Urothelium cell line (cell line): ENCODE results near the gene NUP210.
A peak's percentile ranks its signal among the peaks of the same experiment; 100 is the strongest.

Source experiments
- DNase-seq: peaks from one replicate; pipeline ENCODE4 v3.0.0; 2011; ENCODE audit warnings: low spot score, mixed read lengths
- FAIRE-seq: peaks from 2 replicates; lab custom pipeline; 2011; peaks lifted over from hg19 to GRCh38; lab: Jason Lieb, UNC

Gene NUP210

GRCh38 chr3:13353506-13353905 is 66.6 kb downstream of the NUP210 start:
- FAIRE-seq: peak; percentile 20
- DNase-seq: no peak

GRCh38 chr3:13352621-13353131 is 67.4 kb downstream of the NUP210 start:
- peak; percentile 53 for FAIRE-seq

GRCh38 chr3:13349823-13350222 is 70.3 kb downstream of the NUP210 start:
- FAIRE-seq: no peak
- no peak for DNase-seq

More at GRCh38 chr3:13352621-13353131, 67.4 kb downstream of the NUP210 start:
- peak; percentile 50 for DNase-seq

- FAIRE-seq (no peak), DNase-seq (no peak)
These were observed 71.3 kb downstream of the NUP210 start for GRCh38 chr3:13348661-13349396.

- FAIRE-seq (no peak), DNase-seq (no peak)
These were observed 72.0 kb downstream of the NUP210 start for GRCh38 chr3:13348100-13348499.

- DNase-seq (no peak), FAIRE-seq (no peak)
These were observed 72.7 kb downstream of the NUP210 start for GRCh38 chr3:13347390-13347950.

GRCh38 chr3:13346481-13347389 is 73.4 kb downstream of the NUP210 start:
- peak; percentile 25 for DNase-seq
- FAIRE-seq: no peak

GRCh38 chr3:13345772-13346171 is 74.3 kb downstream of the NUP210 start:
- FAIRE-seq (no peak), DNase-seq (no peak)

- no peak for DNase-seq
- no peak for FAIRE-seq
These were observed 74.8 kb downstream of the NUP210 start for GRCh38 chr3:13345284-13345683.

GRCh38 chr3:13344663-13345062 is 75.5 kb downstream of the NUP210 start:
- no peak for FAIRE-seq

GRCh38 chr3:13343601-13344000 is 76.5 kb downstream of the NUP210 start:
- no peak for DNase-seq
- no peak for FAIRE-seq

More at GRCh38 chr3:13344663-13345062, 75.5 kb downstream of the NUP210 start:
- no peak for DNase-seq

GRCh38 chr3:13341229-13341905 is 78.8 kb downstream of the NUP210 start:
- DNase-seq (no peak), FAIRE-seq (no peak)

GRCh38 chr3:13339833-13340232 is 80.3 kb downstream of the NUP210 start:
- FAIRE-seq: no peak

GRCh38 chr3:13338996-13339395 is 81.1 kb downstream of the NUP210 start:
- DNase-seq (no peak), FAIRE-seq (no peak)

More at GRCh38 chr3:13339833-13340232, 80.3 kb downstream of the NUP210 start:
- no peak for DNase-seq

GRCh38 chr3:13338231-13338630 is 81.9 kb downstream of the NUP210 start:
- no peak for DNase-seq
- no peak for FAIRE-seq

- DNase-seq: no peak
- no peak for FAIRE-seq
These were observed 83.5 kb downstream of the NUP210 start for GRCh38 chr3:13336592-13336991.

GRCh38 chr3:13335503-13335902 is 84.6 kb downstream of the NUP210 start:
- FAIRE-seq (no peak), DNase-seq (no peak)

GRCh38 chr3:13335059-13335458 is 85.1 kb downstream of the NUP210 start:
- DNase-seq: no peak

GRCh38 chr3:13333236-13333897 is 86.8 kb downstream of the NUP210 start:
- FAIRE-seq (no peak), DNase-seq (no peak)

More at GRCh38 chr3:13335059-13335458, 85.1 kb downstream of the NUP210 start:
- FAIRE-seq: no peak

- FAIRE-seq: no peak
- no peak for DNase-seq
These were observed 87.4 kb downstream of the NUP210 start for GRCh38 chr3:13332740-13333139.
